ENCODE results near the gene MIAT. TPM values are rescaled to one million over a fixed set of nuclear protein-coding genes. Genes with fewer than 3 reads are reported as not detected.
"Not testable (repeated sequence)": the region's sequence is repeated elsewhere in the genome, so short reads cannot be mapped to it uniquely, and the experiment has no call there.

Gene MIAT
- total RNA-seq (2014; rRNA removed; shearing (Covaris generic)), result 0.14 TPM in 1 of 2 replicates, not detected in the other

GRCh38 chr22:26656891-26657851 lies at the start of gene MIAT:
TSS of gene MIAT (plus strand) at chr22:26657588.
- in situ Hi-C loops (cut with HindIII; ENCODE audit: low sequenced_read_pairs), result no loop called here
- DNase-seq (ENCODE audit: low spot score), result no peak

DNA sequence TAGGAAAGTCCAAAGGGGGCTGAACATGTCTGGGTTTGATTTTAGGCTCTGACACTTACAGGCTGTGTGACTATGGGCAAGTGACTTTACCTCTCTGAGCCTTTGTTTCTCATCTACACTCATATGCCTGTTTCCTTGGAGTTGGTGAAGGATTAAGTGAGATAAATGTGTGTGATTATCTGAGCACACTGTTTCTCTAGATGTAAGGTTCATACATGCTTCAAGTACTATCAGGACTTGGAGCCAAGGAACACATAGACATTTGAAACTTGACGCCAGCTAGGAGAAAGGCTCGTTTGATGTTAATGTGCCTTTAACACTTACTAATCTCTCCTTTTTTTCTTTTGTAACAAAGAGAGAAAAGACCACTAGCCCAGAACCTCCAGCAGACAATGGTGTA lies 49.3 kb upstream of the MIAT start:
- in situ Hi-C loops (cut with HindIII; ENCODE audit: low sequenced_read_pairs), result no loop called here
- DNase-seq (ENCODE audit: low spot score), result no peak

DNA sequence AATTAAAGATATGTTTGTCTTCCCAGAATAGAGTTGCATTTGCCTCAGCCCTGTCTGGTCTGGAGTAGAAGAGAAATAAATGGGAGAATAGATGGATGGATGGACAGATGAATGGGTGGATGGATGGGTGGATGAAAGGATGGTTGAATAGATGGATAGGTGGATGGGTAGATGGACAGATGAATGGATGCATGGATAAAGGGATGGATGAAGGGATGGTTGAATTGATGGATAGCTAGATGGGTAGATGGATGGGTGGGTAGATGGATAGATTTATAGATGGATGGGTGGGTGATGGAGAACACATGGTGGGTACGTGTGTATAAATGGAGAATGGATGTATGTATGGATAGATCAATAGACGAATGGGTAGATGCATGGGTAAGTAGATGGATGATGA lies 48.1 kb upstream of the MIAT start:
- no peak for DNase-seq (ENCODE audit: low spot score)
- in situ Hi-C loops (cut with HindIII; ENCODE audit: low sequenced_read_pairs), result no loop called here

GRCh38 chr22:26610072-26610958 lies 47.1 kb upstream of the MIAT start:
- in situ Hi-C loops (cut with HindIII; ENCODE audit: low sequenced_read_pairs), result no loop called here
- DNase-seq (ENCODE audit: low spot score), result no peak

GRCh38 chr22:26610996-26611395 lies 46.4 kb upstream of the MIAT start:
- DNase-seq (ENCODE audit: low spot score), result no peak
- in situ Hi-C loops (cut with HindIII; ENCODE audit: low sequenced_read_pairs), result no loop called here

DNA sequence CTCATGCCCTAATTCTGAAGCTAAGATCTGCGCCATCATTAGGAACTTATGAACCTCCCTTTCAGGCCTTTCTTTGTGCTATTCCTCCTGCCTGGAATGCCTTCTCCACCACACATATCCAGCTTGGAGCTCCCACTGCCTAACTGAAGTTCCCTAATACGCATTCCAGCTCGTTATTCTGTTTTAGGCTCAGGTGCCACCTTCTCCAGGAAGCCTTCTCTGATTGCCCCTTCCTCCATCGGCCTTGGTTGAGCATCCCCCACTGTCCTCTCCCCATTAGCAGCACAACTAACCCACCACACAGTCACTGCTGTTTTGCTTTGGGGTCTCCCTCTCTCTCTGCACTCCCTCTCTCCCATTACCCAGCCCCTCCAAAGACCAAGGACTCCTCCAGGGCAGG lies 44.7 kb upstream of the MIAT start:
- no peak for DNase-seq (ENCODE audit: low spot score)
- in situ Hi-C loops (cut with HindIII; ENCODE audit: low sequenced_read_pairs), result no loop called here

DNA sequence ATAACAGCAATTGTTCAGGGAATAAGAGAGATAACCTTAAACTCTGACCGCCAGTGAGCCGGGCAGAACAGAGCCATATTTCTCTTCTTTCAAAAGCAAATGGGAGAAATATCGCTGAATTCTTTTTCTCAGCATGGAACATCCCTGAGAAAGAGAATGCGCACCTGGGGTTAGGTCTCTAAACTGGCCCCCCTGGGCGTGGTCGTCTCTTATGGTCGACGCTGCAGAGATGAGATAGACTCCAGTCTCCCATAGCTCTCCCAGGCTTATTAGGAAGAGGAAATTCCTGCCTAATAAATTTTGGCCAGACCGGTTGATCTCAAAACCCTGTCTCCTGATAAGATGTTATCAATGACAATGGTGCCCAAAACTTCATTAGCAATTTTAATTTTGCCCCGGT lies 43.6 kb upstream of the MIAT start:
- DNase-seq (ENCODE audit: low spot score); in situ Hi-C loops (cut with HindIII; ENCODE audit: low sequenced_read_pairs): not testable (repeated sequence)

DNA sequence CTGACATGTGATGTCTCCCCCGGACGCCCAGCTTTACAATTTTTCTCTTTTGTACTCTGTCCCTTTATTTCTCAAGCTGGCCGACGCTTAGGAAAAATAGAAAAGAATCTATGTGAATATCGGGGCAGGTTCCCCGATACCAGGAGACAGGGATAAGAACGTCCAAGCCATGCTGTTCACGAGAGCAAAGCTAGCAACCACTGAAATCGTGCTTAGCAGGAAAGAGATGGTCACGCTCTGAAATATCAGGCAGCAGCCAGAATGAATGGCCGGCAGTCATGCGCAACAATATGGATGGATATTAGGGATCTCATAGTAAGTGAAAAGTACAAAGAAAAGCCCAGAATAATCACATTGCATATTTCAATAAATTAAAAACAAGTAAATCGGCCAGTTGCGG lies 43.1 kb upstream of the MIAT start:
- no peak for DNase-seq (ENCODE audit: low spot score)
- in situ Hi-C loops (cut with HindIII; ENCODE audit: low sequenced_read_pairs), result no loop called here

GRCh38 chr22:26615149-26615548 lies 42.2 kb upstream of the MIAT start:
- in situ Hi-C loops (cut with HindIII; ENCODE audit: low sequenced_read_pairs), result no loop called here
- DNase-seq (ENCODE audit: low spot score), result no peak

- in situ Hi-C loops (cut with HindIII; ENCODE audit: low sequenced_read_pairs), result no loop called here
- no peak for DNase-seq (ENCODE audit: low spot score)
These were observed 41.5 kb upstream of the MIAT start for GRCh38 chr22:26615830-26616435.

DNA sequence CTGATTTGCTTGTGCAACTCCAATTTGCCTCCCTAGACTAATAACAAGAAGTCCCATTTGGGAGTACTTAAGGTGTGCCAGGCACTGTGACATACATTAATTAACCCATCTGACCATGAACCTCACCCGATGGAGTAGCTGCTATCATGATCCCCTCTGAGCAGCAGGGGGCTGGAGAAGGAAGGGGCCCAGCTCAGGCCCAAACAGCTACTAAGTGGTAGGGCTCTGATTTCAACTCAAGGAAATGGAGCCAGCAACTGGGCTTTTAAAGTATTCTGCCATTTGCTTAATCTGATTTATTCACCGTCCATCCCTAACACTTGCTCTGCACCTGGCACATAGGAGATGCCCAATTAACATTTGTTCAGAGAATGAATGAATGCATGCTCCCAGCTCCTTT lies 40.7 kb upstream of the MIAT start:
- no peak for DNase-seq (ENCODE audit: low spot score)
- in situ Hi-C loops (cut with HindIII; ENCODE audit: low sequenced_read_pairs), result no loop called here

- in situ Hi-C loops (cut with HindIII; ENCODE audit: low sequenced_read_pairs), result no loop called here
- DNase-seq (ENCODE audit: low spot score), result no peak
These were observed 39.9 kb upstream of the MIAT start, which contains the start of gene CRYBB1 for GRCh38 chr22:26617271-26618199. TSS of gene CRYBB1 (minus strand) at chr22:26618027. CDS start at chr22:26616319, 1,708 bp downstream.

GRCh38 chr22:26618455-26618854 lies 38.9 kb upstream of the MIAT start:
- in situ Hi-C loops (cut with HindIII; ENCODE audit: low sequenced_read_pairs), result no loop called here
- DNase-seq (ENCODE audit: low spot score), result no peak

GRCh38 chr22:26619510-26619909 lies 37.9 kb upstream of the MIAT start:
- no peak for DNase-seq (ENCODE audit: low spot score)
- in situ Hi-C loops (cut with HindIII; ENCODE audit: low sequenced_read_pairs), result no loop called here

- DNase-seq (ENCODE audit: low spot score), result no peak
- in situ Hi-C loops (cut with HindIII; ENCODE audit: low sequenced_read_pairs), result no loop called here
These were observed 37.2 kb upstream of the MIAT start for GRCh38 chr22:26620197-26620596.

GRCh38 chr22:26621663-26622062 lies 35.7 kb upstream of the MIAT start, which contains the start of gene CRYBA4:
TSS of gene CRYBA4 (plus strand) at chr22:26621963. CDS start at chr22:26622597, 634 bp downstream.
- in situ Hi-C loops (cut with HindIII; ENCODE audit: low sequenced_read_pairs), result no loop called here
- DNase-seq (ENCODE audit: low spot score), result no peak

GRCh38 chr22:26623984-26624383 lies 33.4 kb upstream of the MIAT start:
- no peak for DNase-seq (ENCODE audit: low spot score)
- in situ Hi-C loops (cut with HindIII; ENCODE audit: low sequenced_read_pairs), result no loop called here

DNA sequence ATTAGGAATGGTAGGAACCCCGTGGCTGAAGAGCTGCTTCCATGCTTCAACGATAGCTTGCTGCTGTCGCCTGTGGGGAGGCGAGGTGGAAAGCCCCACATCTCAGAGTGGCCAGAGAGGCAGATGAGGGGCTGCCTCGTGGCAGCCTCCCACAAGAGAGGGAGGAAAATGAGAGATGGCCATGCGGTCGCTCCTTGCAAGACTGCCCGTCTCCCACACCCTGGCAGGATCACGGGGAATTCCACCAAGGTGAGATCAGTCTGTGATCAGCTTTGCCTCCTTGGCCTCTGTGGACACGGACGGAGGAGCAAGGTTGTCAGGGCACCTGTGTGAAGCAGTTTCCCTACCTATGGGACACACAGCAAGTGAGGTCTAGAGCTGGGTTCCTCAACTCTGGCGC lies 32.6 kb upstream of the MIAT start:
- DNase-seq (ENCODE audit: low spot score), result no peak
- in situ Hi-C loops (cut with HindIII; ENCODE audit: low sequenced_read_pairs), result no loop called here
